Measurements from ENCODE around the gene RTP4. TPM values are rescaled to one million over a fixed set of nuclear protein-coding genes. Genes with fewer than 3 reads are reported as not detected.

Gene RTP4, protein sequence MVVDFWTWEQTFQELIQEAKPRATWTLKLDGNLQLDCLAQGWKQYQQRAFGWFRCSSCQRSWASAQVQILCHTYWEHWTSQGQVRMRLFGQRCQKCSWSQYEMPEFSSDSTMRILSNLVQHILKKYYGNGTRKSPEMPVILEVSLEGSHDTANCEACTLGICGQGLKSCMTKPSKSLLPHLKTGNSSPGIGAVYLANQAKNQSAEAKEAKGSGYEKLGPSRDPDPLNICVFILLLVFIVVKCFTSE
- 1 to 10 TPM; 2.7 to 5.1 TPM for total RNA-seq

DNA sequence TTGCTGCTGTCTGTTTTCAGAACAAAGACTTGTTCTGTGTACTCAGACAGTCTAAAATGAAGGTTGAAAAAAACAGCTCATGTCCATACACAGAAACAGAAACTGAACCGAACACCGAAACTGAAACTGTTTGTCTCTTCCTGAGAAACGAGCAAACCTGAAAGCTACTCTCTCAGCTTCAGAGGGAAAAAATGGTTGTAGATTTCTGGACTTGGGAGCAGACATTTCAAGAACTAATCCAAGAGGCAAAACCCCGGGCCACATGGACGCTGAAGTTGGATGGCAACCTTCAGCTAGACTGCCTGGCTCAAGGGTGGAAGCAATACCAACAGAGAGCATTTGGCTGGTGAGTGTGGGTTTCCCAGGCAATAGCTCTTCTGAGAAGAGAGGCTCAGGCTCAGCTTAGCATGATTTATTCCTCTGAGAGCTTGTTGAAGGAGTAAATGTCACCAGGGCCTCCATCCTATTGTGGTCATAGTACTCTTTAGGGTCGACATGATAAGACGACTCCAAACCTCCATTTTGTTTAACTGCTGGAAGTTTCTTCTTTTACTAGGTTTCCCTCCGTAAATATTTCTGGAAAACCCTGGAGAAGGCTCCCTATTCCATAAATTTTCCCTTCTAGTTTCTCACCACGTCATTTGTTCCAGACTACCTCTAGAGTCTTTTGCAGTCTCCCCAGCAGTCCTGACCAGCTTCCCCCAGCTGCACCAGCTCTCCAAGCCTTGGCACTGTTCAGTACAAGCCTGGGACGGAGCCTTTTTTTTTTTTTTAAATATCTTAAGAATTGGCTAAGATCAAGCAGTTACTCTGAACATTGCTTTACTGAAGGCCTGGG is at the start of gene RTP4:
Gene RTP4, plus strand, starts transcription at position 135 of the 838 bp plus-strand sequence. Its CDS starts 57 bp downstream, at position 192.
- Histone ChIP-seq H3K4me3 (peak within 1 kb of the TSS; percentile 32), H3K4me1 (replicated peaks) (no peaks in the 10 kb centered on the region), H3K9me3 (no peaks in the 10 kb centered on the region), H3K36me3 (no peaks in the 10 kb centered on the region), H3K27ac (peak within 1 kb of the TSS; percentile 84 to 86), H3K27me3 (replicated peaks; ENCODE audit: insufficient read depth) (no peaks in the 10 kb centered on the region)
- 9% methylated on average over 10 of the region's 10 CpGs for WGBS
- TF ChIP-seq POLR2A (IDR thresholded peaks at IDR 0.05) (peak; percentile 43), POLR2AphosphoS5 (IDR thresholded peaks at IDR 0.05) (peak; percentile 67)
- TF ChIP-seq, protein P1, sequence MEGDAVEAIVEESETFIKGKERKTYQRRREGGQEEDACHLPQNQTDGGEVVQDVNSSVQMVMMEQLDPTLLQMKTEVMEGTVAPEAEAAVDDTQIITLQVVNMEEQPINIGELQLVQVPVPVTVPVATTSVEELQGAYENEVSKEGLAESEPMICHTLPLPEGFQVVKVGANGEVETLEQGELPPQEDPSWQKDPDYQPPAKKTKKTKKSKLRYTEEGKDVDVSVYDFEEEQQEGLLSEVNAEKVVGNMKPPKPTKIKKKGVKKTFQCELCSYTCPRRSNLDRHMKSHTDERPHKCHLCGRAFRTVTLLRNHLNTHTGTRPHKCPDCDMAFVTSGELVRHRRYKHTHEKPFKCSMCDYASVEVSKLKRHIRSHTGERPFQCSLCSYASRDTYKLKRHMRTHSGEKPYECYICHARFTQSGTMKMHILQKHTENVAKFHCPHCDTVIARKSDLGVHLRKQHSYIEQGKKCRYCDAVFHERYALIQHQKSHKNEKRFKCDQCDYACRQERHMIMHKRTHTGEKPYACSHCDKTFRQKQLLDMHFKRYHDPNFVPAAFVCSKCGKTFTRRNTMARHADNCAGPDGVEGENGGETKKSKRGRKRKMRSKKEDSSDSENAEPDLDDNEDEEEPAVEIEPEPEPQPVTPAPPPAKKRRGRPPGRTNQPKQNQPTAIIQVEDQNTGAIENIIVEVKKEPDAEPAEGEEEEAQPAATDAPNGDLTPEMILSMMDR (IDR thresholded peaks at IDR 0.05) = no peak
- intact Hi-C loops (cut with DNase I) = no loop called here
- DNase-seq (ENCODE audit: low spot score) = peak; percentile 47

DNA sequence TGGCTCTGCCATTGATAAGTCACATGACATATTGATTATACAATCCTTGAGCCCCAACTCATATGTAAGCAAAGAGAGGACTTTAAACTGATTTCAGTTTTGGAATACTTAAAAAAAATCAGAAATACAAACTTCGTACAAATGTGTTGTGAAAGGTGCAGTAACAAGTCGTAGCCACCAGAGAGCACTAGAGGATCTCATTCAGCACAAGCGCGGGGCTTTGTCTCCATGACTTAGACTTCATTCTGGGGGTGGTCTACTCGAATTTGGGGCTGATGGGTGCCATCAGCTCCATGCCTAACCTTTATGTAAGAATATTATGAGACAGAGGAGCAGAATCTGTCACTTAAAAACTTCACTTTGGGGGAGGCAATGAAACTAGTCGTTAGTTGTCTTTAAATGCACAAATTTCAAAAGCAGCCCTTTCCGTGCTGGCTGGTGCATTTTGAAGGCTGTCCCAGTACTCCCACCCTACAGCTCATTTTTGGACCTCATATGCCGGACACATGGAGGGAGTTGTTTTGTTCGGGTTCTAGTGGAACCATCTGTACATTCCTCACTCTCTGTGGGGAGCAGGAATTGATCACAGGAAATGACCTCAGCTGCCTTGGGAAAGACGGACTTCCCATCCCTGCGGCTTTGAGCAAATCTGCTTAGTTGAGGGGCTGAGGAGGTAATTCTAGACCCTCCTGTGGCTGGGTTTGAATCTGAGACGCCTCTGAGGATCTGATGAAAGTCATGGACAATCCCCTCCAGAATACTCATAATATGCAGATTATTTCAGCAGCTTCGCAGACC is 49.2 kb upstream of the RTP4 start:
- no peaks in the 10 kb centered on the region for H3K4me1 ChIP-seq (replicated peaks)
- H3K4me3 ChIP-seq = no peak overlapping the region
- intact Hi-C loops (cut with DNase I) = loop anchor here (1.0 to 2.0 kb wide), 2 partner anchors 96 to 360 kb away; no protein-coding TSS in a partner anchor
- H3K27ac ChIP-seq = no peak overlapping the region
- TF ChIP-seq POLR2A (IDR thresholded peaks at IDR 0.05) = no peak
- TF ChIP-seq, protein P1 (IDR thresholded peaks at IDR 0.05) = peak; percentile 73 to 89 (median 84)
- TF ChIP-seq POLR2AphosphoS5 (IDR thresholded peaks at IDR 0.05) = no peak
- no peaks in the 10 kb centered on the region for H3K36me3 ChIP-seq
- H3K27me3 ChIP-seq (replicated peaks; ENCODE audit: insufficient read depth) = peaks cover 2% of the 10 kb centered on the region
- no peak for DNase-seq (ENCODE audit: low spot score)
- no peaks in the 10 kb centered on the region for H3K9me3 ChIP-seq
- WGBS = 21% methylated on average over 13 of the region's 13 CpGs

DNA sequence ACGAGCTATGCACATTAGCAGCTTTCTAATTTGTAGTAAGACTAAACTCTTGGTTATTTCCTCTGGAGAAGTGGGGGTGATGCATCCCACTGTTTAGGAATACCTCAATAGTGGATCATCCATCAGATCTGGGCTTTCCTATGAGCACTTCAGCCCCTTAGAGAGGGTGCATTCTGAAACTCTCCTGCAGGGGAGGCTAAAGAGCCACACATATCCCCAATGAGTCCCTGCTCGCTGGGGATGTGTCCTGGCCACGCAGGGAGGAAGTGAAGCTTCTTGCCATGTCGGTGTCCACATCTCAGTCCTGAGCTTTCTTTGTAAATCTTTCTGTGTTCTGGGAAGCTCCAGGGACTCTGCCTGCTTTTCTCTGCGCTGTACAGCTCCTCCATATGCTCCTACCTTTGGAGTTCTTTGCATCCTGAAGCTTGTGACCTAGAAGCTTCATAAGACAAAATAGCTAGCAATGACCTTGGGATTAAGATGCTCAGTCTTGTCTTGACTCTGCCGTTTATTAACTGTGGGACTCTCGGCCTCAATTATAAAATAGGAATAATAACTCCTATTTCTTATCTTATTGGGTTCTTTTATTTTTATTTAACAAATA is 48.4 kb upstream of the RTP4 start:
- intact Hi-C loops (cut with DNase I) = loop anchor here (1.0 to 2.0 kb wide), 2 partner anchors 97 to 360 kb away; no protein-coding TSS in a partner anchor
- Histone ChIP-seq H3K27ac (no peak overlapping the region), H3K36me3 (no peaks in the 10 kb centered on the region), H3K27me3 (replicated peaks; ENCODE audit: insufficient read depth) (peaks cover 5% of the 10 kb centered on the region), H3K4me3 (no peak overlapping the region), H3K9me3 (no peaks in the 10 kb centered on the region), H3K4me1 (replicated peaks) (no peaks in the 10 kb centered on the region)
- 34% methylated on average over 7 of the region's 7 CpGs for WGBS
- DNase-seq (ENCODE audit: low spot score) = peak; percentile 57
- TF ChIP-seq POLR2A (IDR thresholded peaks at IDR 0.05) (no peak), POLR2AphosphoS5 (IDR thresholded peaks at IDR 0.05) (no peak)
- TF ChIP-seq, protein P1 (IDR thresholded peaks at IDR 0.05) = peak; percentile 77 to 95 (median 82)

DNA sequence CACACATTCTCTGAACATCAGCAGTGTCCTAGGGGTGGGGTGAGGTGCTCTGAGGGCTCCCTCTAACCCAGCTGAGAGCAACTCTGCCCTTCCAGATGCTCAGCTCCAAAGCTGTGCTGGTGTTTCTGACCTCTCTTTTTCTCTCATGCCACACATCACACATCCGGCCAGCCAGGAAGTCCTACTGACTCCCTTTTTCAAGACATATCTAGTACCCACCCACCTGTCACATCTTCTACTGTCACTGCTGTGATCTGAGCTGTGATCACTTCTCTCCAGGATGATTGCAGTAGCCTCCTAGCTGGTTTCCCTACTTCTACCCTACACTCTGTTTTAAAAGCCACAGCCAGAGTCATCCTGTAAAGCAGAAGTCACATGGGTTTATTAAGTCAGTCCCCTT is 46.4 kb upstream of the RTP4 start:
- Histone ChIP-seq H3K4me1 (replicated peaks) (no peaks in the 10 kb centered on the region), H3K36me3 (no peaks in the 10 kb centered on the region), H3K27me3 (replicated peaks; ENCODE audit: insufficient read depth) (peaks cover 6% of the 10 kb centered on the region), H3K4me3 (no peak overlapping the region), H3K9me3 (no peaks in the 10 kb centered on the region), H3K27ac (no peak overlapping the region)
- TF ChIP-seq, protein P1 (IDR thresholded peaks at IDR 0.05) = no peak
- TF ChIP-seq POLR2AphosphoS5 (IDR thresholded peaks at IDR 0.05) (no peak), POLR2A (IDR thresholded peaks at IDR 0.05) (no peak)
- intact Hi-C loops (cut with DNase I) = no loop called here
- 73% methylated on average over 1 of the region's 1 CpG for WGBS
- no peak for DNase-seq (ENCODE audit: low spot score)

Data from prostate gland (tissue), 2 donors.